GM23338 (cell line): Measurements from ENCODE around the gene GRID1. TPM values are rescaled to one million over a fixed set of nuclear protein-coding genes. Genes with fewer than 3 reads are reported as not detected.

Experiments used
- ATAC-seq: fragments of 200-7000 bp; cut with Tn5 transposase; 3 replicates; pipeline ENCODE4 v1.9.1; 2020
- DNase-seq: peaks from one replicate; pipeline ENCODE4 v3.0.0-alpha.2; 2015; ENCODE audit warnings: low spot score
- H2AFZ ChIP-seq: fragments of 200-600 bp; sonication (generic); 2 replicates; pipeline ENCODE4 v1.8.0; 2016; ENCODE audit warnings: antibody characterized with exemption, mild to moderate bottlenecking, moderate library complexity
- H3F3A ChIP-seq: fragments of 200-600 bp; sonication (generic); replicated peaks from 2 replicates; pipeline ENCODE4 v1.8.0; 2017; ENCODE audit warnings: antibody characterized with exemption, mixed run types, low read depth
- H3K27ac ChIP-seq: fragments of 200-600 bp; sonication (generic); 2 replicates; pipeline ENCODE4 v1.6.1; 2016; ENCODE audit warnings: low read depth
- H3K27me3 ChIP-seq: fragments of 200-600 bp; sonication (generic); 2 replicates; pipeline ENCODE4 v1.8.0; 2016; ENCODE audit warnings: mild to moderate bottlenecking, mixed run types, moderate library complexity; ENCODE audit not compliant: insufficient read depth
- H3K36me3 ChIP-seq: fragments of 200-600 bp; sonication (generic); 2 replicates; pipeline ENCODE4 v1.8.0; 2016; ENCODE audit warnings: mild to moderate bottlenecking; ENCODE audit not compliant: insufficient read depth
- H3K4me1 ChIP-seq: fragments of 200-600 bp; sonication (generic); 2 replicates; pipeline ENCODE4 v1.8.0; 2016; ENCODE audit warnings: mild to moderate bottlenecking, moderate library complexity; ENCODE audit not compliant: insufficient read depth
- H3K4me2 ChIP-seq: fragments of 200-600 bp; sonication (generic); 2 replicates; pipeline ENCODE4 v1.7.1; 2017; ENCODE audit warnings: mixed run types
- H3K4me3 ChIP-seq: fragments of 200-600 bp; sonication (generic); 2 replicates; pipeline ENCODE4 v1.6.1; 2016; ENCODE audit warnings: mixed run types
- H3K79me2 ChIP-seq: fragments of 200-600 bp; sonication (generic); replicated peaks from 2 replicates; pipeline ENCODE4 v1.8.0; 2017; ENCODE audit warnings: mild to moderate bottlenecking; ENCODE audit not compliant: insufficient read depth
- H3K9me2 ChIP-seq: fragments of 200-600 bp; sonication (generic); 2 replicates; pipeline ENCODE4 v1.8.0; 2017; ENCODE audit not compliant: insufficient read depth
- H4K20me1 ChIP-seq: fragments of 200-600 bp; sonication (generic); replicated peaks from 2 replicates; pipeline ENCODE4 v1.8.0; 2017; ENCODE audit warnings: mild to moderate bottlenecking; ENCODE audit not compliant: insufficient read depth
- H3K27ac Mint-ChIP-seq: 2 replicates; pipeline ENCODE4 v1.8.0; 2020; ENCODE audit warnings: inconsistent platforms, mild to moderate bottlenecking, moderate library complexity, mixed read lengths
- H3K27me3 Mint-ChIP-seq: 3 replicates; pipeline ENCODE4 v1.8.0; 2022; ENCODE audit warnings: low read depth, mild to moderate bottlenecking, moderate library complexity, mixed read lengths, inconsistent platforms; ENCODE audit not compliant: insufficient read depth, poor library complexity
- H3K36me3 Mint-ChIP-seq: 3 replicates; pipeline ENCODE4 v1.8.0; 2021; ENCODE audit warnings: low read depth, mild to moderate bottlenecking, inconsistent platforms, moderate library complexity, mixed read lengths
- H3K4me1 Mint-ChIP-seq: 3 replicates; pipeline ENCODE4 v1.8.0; 2020; ENCODE audit warnings: mild to moderate bottlenecking, inconsistent platforms, mixed read lengths
- H3K4me3 Mint-ChIP-seq: 3 replicates; pipeline ENCODE4 v1.8.0; 2021; ENCODE audit warnings: moderate library complexity, mild to moderate bottlenecking, inconsistent platforms, mixed read lengths
- H3K9me3 Mint-ChIP-seq: 3 replicates; pipeline ENCODE4 v1.8.0; 2020; ENCODE audit warnings: moderate library complexity, mild to moderate bottlenecking, inconsistent platforms, mixed read lengths
- CREB1 ChIP-seq: fragments of 250-450 bp; sonication (Bioruptor Pico); IDR thresholded peaks from 2 replicates; pipeline ENCODE4 v1.5.0; 2020; ENCODE audit warnings: low read depth, mild to moderate bottlenecking, moderate library complexity
- CTCF ChIP-seq, 2 experiments: fragments of 200-600 bp in 1 of 2; sonication (generic) in 1 of 2; conservative IDR thresholded peaks; 2 replicates each; pipeline versions ENCODE4 v1.5.1 to v1.6.1; 2016 to 2017; ENCODE audit warnings: antibody characterized with exemption in 2 of 2, low read depth in 2 of 2, mild to moderate bottlenecking in 2 of 2, moderate library complexity in 1 of 2
- ETS1 ChIP-seq: IDR thresholded peaks from 2 replicates; pipeline ENCODE4 v1.6.1; 2016; ENCODE audit warnings: antibody characterized with exemption
- EZH2 ChIP-seq: fragments of 200-600 bp; sonication (generic); IDR thresholded peaks from one replicate; pipeline ENCODE4 v1.8.0; 2017; ENCODE audit warnings: antibody characterized with exemption, mild to moderate bottlenecking, low read depth; ENCODE audit not compliant: unreplicated experiment
- EZH2phosphoT487 ChIP-seq: fragments of 200-600 bp; sonication (generic); IDR thresholded peaks from one replicate; pipeline ENCODE4 v1.8.1; 2018; ENCODE audit warnings: antibody characterized with exemption; ENCODE audit not compliant: unreplicated experiment
- JUNB ChIP-seq: IDR thresholded peaks from one replicate; pipeline ENCODE4 v1.6.1; 2016; ENCODE audit warnings: antibody characterized with exemption; ENCODE audit not compliant: unreplicated experiment
- POLR2AphosphoS5 ChIP-seq: IDR thresholded peaks from 2 replicates; pipeline ENCODE4 v1.6.1; 2016; ENCODE audit warnings: antibody characterized with exemption, low read depth
- STAT1 ChIP-seq: IDR thresholded peaks from one replicate; pipeline ENCODE4 v1.6.1; 2016; ENCODE audit warnings: antibody characterized with exemption; ENCODE audit not compliant: unreplicated experiment
- ZNF114 ChIP-seq: fragments of 250-450 bp; sonication (Bioruptor Pico); IDR thresholded peaks from 2 replicates; pipeline ENCODE4 v1.5.0; 2020; ENCODE audit warnings: mild to moderate bottlenecking, moderate library complexity
- ZNF331 ChIP-seq: fragments of 250-450 bp; sonication (Bioruptor Pico); IDR thresholded peaks from 2 replicates; pipeline ENCODE4 v1.5.0; 2020; ENCODE audit warnings: low read depth, mild to moderate bottlenecking, moderate library complexity
- ZNF462 ChIP-seq: fragments of 250-450 bp; sonication (Bioruptor Pico); IDR thresholded peaks from 2 replicates; pipeline ENCODE4 v1.5.0; 2020; ENCODE audit warnings: mild to moderate bottlenecking, moderate library complexity
- polyA plus RNA-seq: library from polyadenylated mRNA; unstranded; fragments of >200 nt; fragmentation: Nextera tagmentation; extraction: Ambion mirVana; gene quantifications from 2 replicates; pipeline ENCODE4 v1.2.1, GENCODE V29; 2016
- total RNA-seq: library from RNA; depleted of rRNA; stranded (reverse); fragments of >200 nt; shearing (Covaris generic); gene quantifications from 2 replicates; pipeline ENCODE4 v1.2.3, GENCODE V29; 2014

GRID1 gene
- total and polyA plus RNA-seq, 2 experiments from 2014 or later: 0.14 to 0.15 TPM

- Mint-ChIP-seq H3K27ac (no peak overlapping the region), H3K4me3 (no peak overlapping the region), H3K36me3 (peaks cover 11% of the 10 kb centered on the region; the same call in 2 of the 3 replicates), H3K9me3 (peaks cover 84% of the 10 kb centered on the region), H3K4me1 (no peaks in the 10 kb centered on the region), H3K27me3 (peaks cover 3% of the 10 kb centered on the region)
- Histone ChIP-seq H2AFZ (no peak overlapping the region), H3K79me2 (no peaks in the 10 kb centered on the region), H3K4me1 (no peaks in the 10 kb centered on the region), H3K9me2 (no peaks in the 10 kb centered on the region), H3K36me3 (no peaks in the 10 kb centered on the region), H3K27me3 (no peaks in the 10 kb centered on the region), H3F3A (no peaks in the 10 kb centered on the region), H4K20me1 (no peaks in the 10 kb centered on the region), H3K27ac (no peak overlapping the region), H3K4me3 (no peak overlapping the region), H3K4me2 (no peak overlapping the region)
- ATAC-seq (no peak), DNase-seq (no peak)
- no peak for TF ChIP-seq STAT1
- no peak for TF ChIP-seq POLR2AphosphoS5
- TF ChIP-seq CTCF (conservative IDR thresholded peaks at IDR 0.05; ENCODE audit: low read depth in 2 of 2): no peak
These were observed 533.6 kb downstream of the GRID1 start for GRCh38 chr10:85832988-85833387.

DNA sequence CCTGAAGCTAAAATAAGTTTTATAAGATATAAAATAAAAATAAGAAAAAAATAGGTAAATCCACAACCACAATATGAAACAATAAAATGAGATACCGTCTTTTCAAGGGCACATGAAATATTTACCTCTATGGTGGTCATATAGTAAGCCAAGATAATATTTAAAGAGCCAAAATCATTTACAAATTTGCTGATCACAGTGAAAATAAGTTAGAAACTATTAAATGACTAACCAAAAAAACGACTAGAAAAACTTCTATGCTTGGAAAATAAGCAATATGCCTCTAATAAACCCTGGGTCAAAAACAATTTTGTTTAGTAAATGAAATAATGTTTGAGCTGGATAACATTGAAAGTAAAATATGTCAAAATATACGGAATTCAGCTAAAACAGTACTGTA is 535.2 kb downstream of the GRID1 start:
- H3K9me3 Mint-ChIP-seq: peaks cover 84% of the 10 kb centered on the region
- H3K4me3 ChIP-seq: no peak overlapping the region
- H3K79me2 ChIP-seq: no peaks in the 10 kb centered on the region
- H3K4me2 ChIP-seq: no peak overlapping the region
- peaks cover 3% of the 10 kb centered on the region for H3K27me3 Mint-ChIP-seq
- no peak overlapping the region for H3K27ac Mint-ChIP-seq
- no peak overlapping the region for H3K4me3 Mint-ChIP-seq
- H3K27ac ChIP-seq: no peak overlapping the region
- H3K9me2 ChIP-seq: no peaks in the 10 kb centered on the region
- no peaks in the 10 kb centered on the region for H3F3A ChIP-seq
- no peaks in the 10 kb centered on the region for H4K20me1 ChIP-seq
- DNase-seq (no peak), ATAC-seq (no peak)
- H3K4me1 ChIP-seq: no peaks in the 10 kb centered on the region
- no peaks in the 10 kb centered on the region for H3K4me1 Mint-ChIP-seq
- peaks cover 9% of the 10 kb centered on the region for H3K36me3 Mint-ChIP-seq
- no peaks in the 10 kb centered on the region for H3K27me3 ChIP-seq
- H2AFZ ChIP-seq: no peak overlapping the region
- H3K36me3 ChIP-seq: no peaks in the 10 kb centered on the region
- no peak for TF ChIP-seq JUNB
- no peak for TF ChIP-seq ZNF114 (CRISPR knock-in tag)
- TF ChIP-seq EZH2: no peak
- no peak for TF ChIP-seq CREB1 (CRISPR knock-in tag)
- no peak for TF ChIP-seq ETS1
- no peak for TF ChIP-seq EZH2phosphoT487
- TF ChIP-seq ZNF462 (CRISPR knock-in tag): no peak
- TF ChIP-seq CTCF (conservative IDR thresholded peaks at IDR 0.05; ENCODE audit: low read depth in 2 of 2): no peak
- no peak for TF ChIP-seq ZNF331 (CRISPR knock-in tag)
